Measurements from ENCODE around the gene NCBP2L. TPM values are rescaled to one million over a fixed set of nuclear protein-coding genes. Genes with fewer than 3 reads are reported as not detected.

Gene NCBP2L
- total and polyA plus RNA-seq, 2 of the 8 experiments (the other 6 are each of a cell fraction or from before 2014, with no cell fraction given): not detected

DNA sequence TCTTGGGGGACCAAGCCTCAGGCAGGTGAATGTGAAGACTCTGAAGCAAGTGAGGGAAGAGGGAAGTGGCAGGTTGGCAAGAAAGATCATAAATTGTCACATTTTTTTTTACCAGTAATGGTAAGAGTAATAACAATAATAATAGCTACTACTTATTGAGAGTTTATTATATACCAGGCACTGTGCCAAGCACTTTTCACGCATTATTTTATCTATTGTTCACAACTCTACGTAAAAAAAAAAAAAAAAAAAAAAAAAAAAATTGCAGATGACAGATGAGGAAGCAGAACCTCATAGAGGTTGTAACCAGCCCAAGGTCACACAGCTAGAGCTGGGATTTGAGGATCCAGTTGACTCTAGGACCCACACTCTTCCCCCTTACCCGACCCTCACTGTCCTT lies 42.9 kb upstream of the NCBP2L start (continued):
- TF ChIP-seq, protein P1, sequence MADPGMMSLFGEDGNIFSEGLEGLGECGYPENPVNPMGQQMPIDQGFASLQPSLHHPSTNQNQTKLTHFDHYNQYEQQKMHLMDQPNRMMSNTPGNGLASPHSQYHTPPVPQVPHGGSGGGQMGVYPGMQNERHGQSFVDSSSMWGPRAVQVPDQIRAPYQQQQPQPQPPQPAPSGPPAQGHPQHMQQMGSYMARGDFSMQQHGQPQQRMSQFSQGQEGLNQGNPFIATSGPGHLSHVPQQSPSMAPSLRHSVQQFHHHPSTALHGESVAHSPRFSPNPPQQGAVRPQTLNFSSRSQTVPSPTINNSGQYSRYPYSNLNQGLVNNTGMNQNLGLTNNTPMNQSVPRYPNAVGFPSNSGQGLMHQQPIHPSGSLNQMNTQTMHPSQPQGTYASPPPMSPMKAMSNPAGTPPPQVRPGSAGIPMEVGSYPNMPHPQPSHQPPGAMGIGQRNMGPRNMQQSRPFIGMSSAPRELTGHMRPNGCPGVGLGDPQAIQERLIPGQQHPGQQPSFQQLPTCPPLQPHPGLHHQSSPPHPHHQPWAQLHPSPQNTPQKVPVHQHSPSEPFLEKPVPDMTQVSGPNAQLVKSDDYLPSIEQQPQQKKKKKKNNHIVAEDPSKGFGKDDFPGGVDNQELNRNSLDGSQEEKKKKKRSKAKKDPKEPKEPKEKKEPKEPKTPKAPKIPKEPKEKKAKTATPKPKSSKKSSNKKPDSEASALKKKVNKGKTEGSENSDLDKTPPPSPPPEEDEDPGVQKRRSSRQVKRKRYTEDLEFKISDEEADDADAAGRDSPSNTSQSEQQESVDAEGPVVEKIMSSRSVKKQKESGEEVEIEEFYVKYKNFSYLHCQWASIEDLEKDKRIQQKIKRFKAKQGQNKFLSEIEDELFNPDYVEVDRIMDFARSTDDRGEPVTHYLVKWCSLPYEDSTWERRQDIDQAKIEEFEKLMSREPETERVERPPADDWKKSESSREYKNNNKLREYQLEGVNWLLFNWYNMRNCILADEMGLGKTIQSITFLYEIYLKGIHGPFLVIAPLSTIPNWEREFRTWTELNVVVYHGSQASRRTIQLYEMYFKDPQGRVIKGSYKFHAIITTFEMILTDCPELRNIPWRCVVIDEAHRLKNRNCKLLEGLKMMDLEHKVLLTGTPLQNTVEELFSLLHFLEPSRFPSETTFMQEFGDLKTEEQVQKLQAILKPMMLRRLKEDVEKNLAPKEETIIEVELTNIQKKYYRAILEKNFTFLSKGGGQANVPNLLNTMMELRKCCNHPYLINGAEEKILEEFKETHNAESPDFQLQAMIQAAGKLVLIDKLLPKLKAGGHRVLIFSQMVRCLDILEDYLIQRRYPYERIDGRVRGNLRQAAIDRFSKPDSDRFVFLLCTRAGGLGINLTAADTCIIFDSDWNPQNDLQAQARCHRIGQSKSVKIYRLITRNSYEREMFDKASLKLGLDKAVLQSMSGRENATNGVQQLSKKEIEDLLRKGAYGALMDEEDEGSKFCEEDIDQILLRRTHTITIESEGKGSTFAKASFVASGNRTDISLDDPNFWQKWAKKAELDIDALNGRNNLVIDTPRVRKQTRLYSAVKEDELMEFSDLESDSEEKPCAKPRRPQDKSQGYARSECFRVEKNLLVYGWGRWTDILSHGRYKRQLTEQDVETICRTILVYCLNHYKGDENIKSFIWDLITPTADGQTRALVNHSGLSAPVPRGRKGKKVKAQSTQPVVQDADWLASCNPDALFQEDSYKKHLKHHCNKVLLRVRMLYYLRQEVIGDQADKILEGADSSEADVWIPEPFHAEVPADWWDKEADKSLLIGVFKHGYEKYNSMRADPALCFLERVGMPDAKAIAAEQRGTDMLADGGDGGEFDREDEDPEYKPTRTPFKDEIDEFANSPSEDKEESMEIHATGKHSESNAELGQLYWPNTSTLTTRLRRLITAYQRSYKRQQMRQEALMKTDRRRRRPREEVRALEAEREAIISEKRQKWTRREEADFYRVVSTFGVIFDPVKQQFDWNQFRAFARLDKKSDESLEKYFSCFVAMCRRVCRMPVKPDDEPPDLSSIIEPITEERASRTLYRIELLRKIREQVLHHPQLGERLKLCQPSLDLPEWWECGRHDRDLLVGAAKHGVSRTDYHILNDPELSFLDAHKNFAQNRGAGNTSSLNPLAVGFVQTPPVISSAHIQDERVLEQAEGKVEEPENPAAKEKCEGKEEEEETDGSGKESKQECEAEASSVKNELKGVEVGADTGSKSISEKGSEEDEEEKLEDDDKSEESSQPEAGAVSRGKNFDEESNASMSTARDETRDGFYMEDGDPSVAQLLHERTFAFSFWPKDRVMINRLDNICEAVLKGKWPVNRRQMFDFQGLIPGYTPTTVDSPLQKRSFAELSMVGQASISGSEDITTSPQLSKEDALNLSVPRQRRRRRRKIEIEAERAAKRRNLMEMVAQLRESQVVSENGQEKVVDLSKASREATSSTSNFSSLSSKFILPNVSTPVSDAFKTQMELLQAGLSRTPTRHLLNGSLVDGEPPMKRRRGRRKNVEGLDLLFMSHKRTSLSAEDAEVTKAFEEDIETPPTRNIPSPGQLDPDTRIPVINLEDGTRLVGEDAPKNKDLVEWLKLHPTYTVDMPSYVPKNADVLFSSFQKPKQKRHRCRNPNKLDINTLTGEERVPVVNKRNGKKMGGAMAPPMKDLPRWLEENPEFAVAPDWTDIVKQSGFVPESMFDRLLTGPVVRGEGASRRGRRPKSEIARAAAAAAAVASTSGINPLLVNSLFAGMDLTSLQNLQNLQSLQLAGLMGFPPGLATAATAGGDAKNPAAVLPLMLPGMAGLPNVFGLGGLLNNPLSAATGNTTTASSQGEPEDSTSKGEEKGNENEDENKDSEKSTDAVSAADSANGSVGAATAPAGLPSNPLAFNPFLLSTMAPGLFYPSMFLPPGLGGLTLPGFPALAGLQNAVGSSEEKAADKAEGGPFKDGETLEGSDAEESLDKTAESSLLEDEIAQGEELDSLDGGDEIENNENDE (IDR thresholded peaks at IDR 0.05; ENCODE audit: insufficient replicate concordance, low read length): no peak
- TF ChIP-seq CEBPB (IDR thresholded peaks at IDR 0.05; ENCODE audit: low read depth, low read length): no peak
- no peak for TF ChIP-seq SIRT6 (IDR thresholded peaks at IDR 0.05; ENCODE audit: low read length)
- TF ChIP-seq, protein P2, sequence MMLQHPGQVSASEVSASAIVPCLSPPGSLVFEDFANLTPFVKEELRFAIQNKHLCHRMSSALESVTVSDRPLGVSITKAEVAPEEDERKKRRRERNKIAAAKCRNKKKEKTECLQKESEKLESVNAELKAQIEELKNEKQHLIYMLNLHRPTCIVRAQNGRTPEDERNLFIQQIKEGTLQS (IDR thresholded peaks at IDR 0.05; ENCODE audit: insufficient read depth, low read depth, low read length): no peak
- TF ChIP-seq, protein P3, sequence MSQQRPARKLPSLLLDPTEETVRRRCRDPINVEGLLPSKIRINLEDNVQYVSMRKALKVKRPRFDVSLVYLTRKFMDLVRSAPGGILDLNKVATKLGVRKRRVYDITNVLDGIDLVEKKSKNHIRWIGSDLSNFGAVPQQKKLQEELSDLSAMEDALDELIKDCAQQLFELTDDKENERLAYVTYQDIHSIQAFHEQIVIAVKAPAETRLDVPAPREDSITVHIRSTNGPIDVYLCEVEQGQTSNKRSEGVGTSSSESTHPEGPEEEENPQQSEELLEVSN (IDR thresholded peaks at IDR 0.05): no peak
- no peak for TF ChIP-seq ZNF274 (IDR thresholded peaks at IDR 0.05; ENCODE audit: borderline replicate concordance, extremely low read depth, low read length)
- TF ChIP-seq, protein P4, sequence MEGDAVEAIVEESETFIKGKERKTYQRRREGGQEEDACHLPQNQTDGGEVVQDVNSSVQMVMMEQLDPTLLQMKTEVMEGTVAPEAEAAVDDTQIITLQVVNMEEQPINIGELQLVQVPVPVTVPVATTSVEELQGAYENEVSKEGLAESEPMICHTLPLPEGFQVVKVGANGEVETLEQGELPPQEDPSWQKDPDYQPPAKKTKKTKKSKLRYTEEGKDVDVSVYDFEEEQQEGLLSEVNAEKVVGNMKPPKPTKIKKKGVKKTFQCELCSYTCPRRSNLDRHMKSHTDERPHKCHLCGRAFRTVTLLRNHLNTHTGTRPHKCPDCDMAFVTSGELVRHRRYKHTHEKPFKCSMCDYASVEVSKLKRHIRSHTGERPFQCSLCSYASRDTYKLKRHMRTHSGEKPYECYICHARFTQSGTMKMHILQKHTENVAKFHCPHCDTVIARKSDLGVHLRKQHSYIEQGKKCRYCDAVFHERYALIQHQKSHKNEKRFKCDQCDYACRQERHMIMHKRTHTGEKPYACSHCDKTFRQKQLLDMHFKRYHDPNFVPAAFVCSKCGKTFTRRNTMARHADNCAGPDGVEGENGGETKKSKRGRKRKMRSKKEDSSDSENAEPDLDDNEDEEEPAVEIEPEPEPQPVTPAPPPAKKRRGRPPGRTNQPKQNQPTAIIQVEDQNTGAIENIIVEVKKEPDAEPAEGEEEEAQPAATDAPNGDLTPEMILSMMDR (IDR thresholded peaks at IDR 0.05; ENCODE audit: control extremely low read depth in 1 of 3, insufficient read depth in 1 of 3, low read depth in 1 of 3, low read length in 3 of 3): no peak
